ENCODE data around the gene GJB3. TPM values are rescaled to one million over a fixed set of nuclear protein-coding genes. Genes with fewer than 3 reads are reported as not detected.

GJB3 gene
- total RNA-seq, 1 experiment from 2014 or later = 0.96 TPM

GRCh38 chr1:34745666-34746065, 35.3 kb upstream of the GJB3 start:
- Mint-ChIP-seq H3K36me3 (ENCODE audit: insufficient read depth in 1 of 3, low read depth in 3 of 3) (no peaks in the 10 kb centered on the region; a peak in 1 of 7 replicates), H3K27me3 (ENCODE audit: low read depth) (peaks cover 20% of the 10 kb centered on the region), H3K9me3 (no peaks in the 10 kb centered on the region; a peak in 1 of 5 replicates), H3K4me1 (peaks cover 18 to 25% of the 10 kb centered on the region in 2 experiments), H3K4me3 (no peak overlapping the region), H3K27ac (no peak overlapping the region)
- TF ChIP-seq, protein P1, sequence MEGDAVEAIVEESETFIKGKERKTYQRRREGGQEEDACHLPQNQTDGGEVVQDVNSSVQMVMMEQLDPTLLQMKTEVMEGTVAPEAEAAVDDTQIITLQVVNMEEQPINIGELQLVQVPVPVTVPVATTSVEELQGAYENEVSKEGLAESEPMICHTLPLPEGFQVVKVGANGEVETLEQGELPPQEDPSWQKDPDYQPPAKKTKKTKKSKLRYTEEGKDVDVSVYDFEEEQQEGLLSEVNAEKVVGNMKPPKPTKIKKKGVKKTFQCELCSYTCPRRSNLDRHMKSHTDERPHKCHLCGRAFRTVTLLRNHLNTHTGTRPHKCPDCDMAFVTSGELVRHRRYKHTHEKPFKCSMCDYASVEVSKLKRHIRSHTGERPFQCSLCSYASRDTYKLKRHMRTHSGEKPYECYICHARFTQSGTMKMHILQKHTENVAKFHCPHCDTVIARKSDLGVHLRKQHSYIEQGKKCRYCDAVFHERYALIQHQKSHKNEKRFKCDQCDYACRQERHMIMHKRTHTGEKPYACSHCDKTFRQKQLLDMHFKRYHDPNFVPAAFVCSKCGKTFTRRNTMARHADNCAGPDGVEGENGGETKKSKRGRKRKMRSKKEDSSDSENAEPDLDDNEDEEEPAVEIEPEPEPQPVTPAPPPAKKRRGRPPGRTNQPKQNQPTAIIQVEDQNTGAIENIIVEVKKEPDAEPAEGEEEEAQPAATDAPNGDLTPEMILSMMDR (conservative IDR thresholded peaks at IDR 0.05) = no peak
- no peak for DNase-seq
- Histone ChIP-seq H2BK5ac (ENCODE audit: insufficient read length, low read length) (no peak overlapping the region), H3K79me2 (ENCODE audit: insufficient read depth, low read length) (no peaks in the 10 kb centered on the region), H3T11ph (ENCODE audit: low read length) (no peak overlapping the region), H2AK5ac (ENCODE audit: insufficient read length, low read length) (no peak overlapping the region), H3K14ac (ENCODE audit: insufficient read depth, low read length) (no peak overlapping the region), H3K27me3 (ENCODE audit: insufficient read depth, low read length) (no peaks in the 10 kb centered on the region; the same call in 1 of the 2 replicates), H2BK15ac (ENCODE audit: low read depth, low read length) (no peak overlapping the region), H2AFZ (ENCODE audit: low read length) (no peak overlapping the region), H3K9me3 (ENCODE audit: control insufficient read depth, low read depth, low read length) (no peaks in the 10 kb centered on the region), H3K9ac (ENCODE audit: extremely low read depth, insufficient read length, low read length) (no peak overlapping the region), H3K4me2 (ENCODE audit: insufficient read depth, insufficient read length, low read length) (no peak overlapping the region), H4K20me1 (ENCODE audit: control insufficient read depth, insufficient read depth, insufficient read length) (no peaks in the 10 kb centered on the region), H3K23me2 (ENCODE audit: insufficient read length, low read depth, low read length, poor library complexity, severe bottlenecking) (no peaks in the 10 kb centered on the region), H3K56ac (ENCODE audit: insufficient read length, low read depth, low read length) (no peak overlapping the region), H3K23ac (ENCODE audit: insufficient read length, low read depth, low read length) (no peak overlapping the region), H4K8ac (replicated peaks; ENCODE audit: insufficient read length, low read depth, low read length) (no peak overlapping the region), H2BK12ac (ENCODE audit: insufficient read length, low read depth, low read length) (no peak overlapping the region), H3K27ac (ENCODE audit: insufficient read length, low read depth, low read length) (no peak overlapping the region), H2BK20ac (ENCODE audit: low read depth, low read length, poor library complexity, severe bottlenecking) (no peak overlapping the region), H3K18ac (ENCODE audit: insufficient read length, low read depth, low read length) (no peak overlapping the region), H3K4ac (ENCODE audit: low read depth, low read length) (no peak overlapping the region), H4K91ac (ENCODE audit: insufficient read length, low read depth, low read length) (no peak overlapping the region), H3K4me1 (ENCODE audit: insufficient read depth, low read length) (no peaks in the 10 kb centered on the region; the same call in 1 of the 2 replicates), H3K79me1 (ENCODE audit: insufficient read depth, low read depth, low read length, poor library complexity, severe bottlenecking) (no peaks in the 10 kb centered on the region), H4K5ac (ENCODE audit: insufficient read length, low read depth, low read length) (no peak overlapping the region), H2BK120ac (ENCODE audit: low read depth, low read length, poor library complexity, severe bottlenecking) (no peak overlapping the region)
- no CpG with 5 or more reads among the region's 5 CpGs for whole genome bisulfite sequencing (ENCODE audit: extremely low coverage, insufficient read length, low lambda C conversion rate)
